ENCODE results near the gene LIPE.
A peak's percentile ranks its signal among the peaks of the same experiment; 100 is the strongest.

The LIPE gene

GRCh38 chr19:42410371-42410770, 16.8 kb downstream of the LIPE start:
- FAIRE-seq, result no peak

GRCh38 chr19:42409477-42409876, 17.7 kb downstream of the LIPE start:
- FAIRE-seq, result no peak

- no peak for FAIRE-seq
Observed at GRCh38 chr19:42407816-42408175, 19.4 kb downstream of the LIPE start.

- no peak for FAIRE-seq
Observed at GRCh38 chr19:42407085-42407815, 19.9 kb downstream of the LIPE start.

- FAIRE-seq, result no peak
Observed at GRCh38 chr19:42406111-42406510, 21.1 kb downstream of the LIPE start.

GRCh38 chr19:42403586-42403985, 23.6 kb downstream of the LIPE start:
- FAIRE-seq, result no peak

GRCh38 chr19:42402376-42403116, 24.6 kb downstream of the LIPE start:
- FAIRE-seq, result no peak

GRCh38 chr19:42401365-42402303, 25.6 kb downstream of the LIPE start:
- no peak for FAIRE-seq

GRCh38 chr19:42400404-42400803, 26.8 kb downstream of the LIPE start:
- FAIRE-seq, result no peak

- no peak for FAIRE-seq
Observed at GRCh38 chr19:42397263-42398166, 29.7 kb downstream of the LIPE start.

GRCh38 chr19:42396381-42397262, 30.6 kb downstream of the LIPE start:
- peak; percentile 98 for FAIRE-seq

GRCh38 chr19:42394751-42395150, 32.4 kb downstream of the LIPE start:
- no peak for FAIRE-seq

GRCh38 chr19:42392165-42392564, 35.0 kb downstream of the LIPE start:
- FAIRE-seq, result no peak

GRCh38 chr19:42389899-42390298, 37.3 kb downstream of the LIPE start, which contains the start of gene CNFN:
CNFN (minus strand) TSS chr19:42390297; CDS start chr19:42389037, 1,260 bp downstream.
- no peak for FAIRE-seq

GRCh38 chr19:42388851-42389489, 38.2 kb downstream of the LIPE start:
- no peak for FAIRE-seq

GRCh38 chr19:42386974-42387707, 40.0 kb downstream of the LIPE start:
- FAIRE-seq, result no peak

- FAIRE-seq, result no peak
Observed at GRCh38 chr19:42380155-42380554, 47.0 kb downstream of the LIPE start.

- FAIRE-seq, result no peak
Observed at GRCh38 chr19:42378225-42379215, 48.7 kb downstream of the LIPE start.

- FAIRE-seq, result no peak
Observed at GRCh38 chr19:42376177-42376555, 51.0 kb downstream of the LIPE start.

All from islet of Langerhans (tissue), 1 donor.